ENCODE data around the gene KDM4D.
"Not testable (repeated sequence)": the region's sequence is repeated elsewhere in the genome, so short reads cannot be mapped to it uniquely, and the experiment has no call there.

KDM4D gene

DNA sequence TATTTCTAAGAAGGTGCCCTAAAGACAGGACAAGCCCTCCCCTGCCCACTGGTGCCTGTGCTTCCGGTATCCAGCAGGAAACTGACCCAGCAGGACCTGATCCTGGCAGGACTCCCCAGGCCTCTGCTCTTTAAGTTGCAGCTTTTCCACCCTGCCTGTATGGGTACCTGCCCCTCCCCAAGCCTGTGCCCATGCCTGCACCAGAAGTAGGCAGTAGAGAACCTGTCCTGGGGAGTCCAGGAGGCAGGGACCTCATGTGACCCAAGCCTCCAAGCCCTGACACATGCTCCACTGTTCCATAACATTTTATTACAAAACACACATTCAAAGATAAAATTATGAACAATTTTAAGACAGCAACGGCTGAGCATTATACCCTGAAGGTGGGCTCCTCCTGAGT lies 14.3 kb upstream of the KDM4D start:
- no peak for DNase-seq

DNA sequence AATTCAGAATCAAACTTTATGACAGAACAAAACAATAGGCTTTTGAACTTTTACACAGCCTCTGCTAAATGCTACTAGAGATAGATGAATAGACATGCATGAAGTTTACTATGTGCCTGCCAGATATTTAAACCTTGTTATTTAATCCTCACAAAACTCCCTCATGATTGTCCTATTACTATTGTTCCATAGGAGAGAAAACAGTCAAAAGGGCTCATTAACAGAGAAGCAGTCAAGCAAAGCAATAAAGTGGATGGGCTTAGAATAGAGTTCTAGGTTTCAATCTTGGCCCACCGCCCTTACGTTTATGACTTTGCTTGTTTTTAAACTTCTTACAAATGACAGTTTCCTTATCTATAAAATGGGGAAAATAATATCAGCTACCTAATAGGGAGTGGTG lies 13.0 kb upstream of the KDM4D start:
- no peak for DNase-seq

DNA sequence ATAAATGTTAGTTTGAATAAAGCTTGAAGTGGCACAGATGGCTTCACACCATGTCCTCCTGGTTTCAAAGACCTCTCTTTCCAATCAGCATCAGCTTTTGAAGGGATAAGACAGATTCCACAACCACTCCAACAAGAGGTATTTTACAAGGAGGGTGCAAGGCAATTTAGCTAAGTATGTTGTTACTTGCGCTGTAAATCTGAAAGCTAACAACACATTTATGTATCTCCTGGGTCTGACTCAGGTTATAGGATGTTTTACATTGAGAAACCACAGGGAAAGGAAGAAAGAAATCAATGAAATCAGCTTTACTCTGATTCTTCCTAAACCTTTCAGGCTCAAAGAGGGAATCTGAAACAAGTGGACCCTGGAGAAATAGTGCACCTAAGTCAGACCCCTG lies 12.3 kb upstream of the KDM4D start:
- DNase-seq: no peak

DNA sequence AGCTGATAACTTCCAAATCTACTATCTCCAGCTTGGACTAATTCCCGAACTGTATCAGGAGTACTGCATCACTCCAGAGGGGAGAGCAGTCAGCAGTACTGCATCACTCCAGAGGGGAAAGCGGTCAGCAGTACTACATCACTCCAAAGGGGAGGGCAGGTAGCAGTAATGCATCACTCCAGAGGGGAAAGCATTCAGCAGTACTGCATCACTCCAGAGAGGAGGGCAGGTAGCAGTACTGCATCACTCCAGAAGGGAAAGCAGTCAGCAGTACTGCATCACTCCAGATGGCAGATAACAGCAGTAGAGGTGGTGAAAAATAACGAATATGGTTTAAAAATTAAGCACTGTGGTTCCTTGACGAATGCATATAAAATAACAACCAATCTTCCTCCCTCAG lies 8.6 kb upstream of the KDM4D start:
- DNase-seq: no peak

DNA sequence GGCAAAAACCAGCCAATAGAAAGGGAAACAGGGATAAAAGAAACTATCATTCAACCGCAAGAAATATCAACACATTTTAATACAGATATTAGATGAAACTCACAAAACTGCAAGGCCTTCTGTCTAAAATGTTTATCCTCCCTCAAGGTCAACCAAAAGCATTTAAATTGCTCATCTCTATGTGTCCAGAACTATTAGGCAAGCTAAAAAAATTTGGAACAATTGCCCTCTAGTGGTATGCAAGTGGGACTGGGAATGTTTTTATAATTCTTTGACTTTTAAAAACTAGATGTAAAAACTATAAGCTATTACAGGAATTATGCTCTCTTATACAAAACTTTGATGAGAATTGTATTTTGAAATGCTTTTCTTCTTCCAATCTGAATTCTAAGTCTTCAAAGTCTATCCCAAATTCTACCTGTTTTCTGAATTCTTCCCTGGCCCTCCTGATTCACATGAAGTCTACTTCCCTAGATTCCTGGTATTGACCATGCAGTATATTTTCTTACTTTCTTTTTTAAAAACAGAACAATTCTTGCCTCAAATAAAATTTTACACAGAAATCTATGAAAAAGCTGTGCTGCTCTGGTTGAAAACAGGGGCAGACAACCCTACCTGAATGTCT lies 5.1 kb upstream of the KDM4D start:
- no peak for DNase-seq

DNA sequence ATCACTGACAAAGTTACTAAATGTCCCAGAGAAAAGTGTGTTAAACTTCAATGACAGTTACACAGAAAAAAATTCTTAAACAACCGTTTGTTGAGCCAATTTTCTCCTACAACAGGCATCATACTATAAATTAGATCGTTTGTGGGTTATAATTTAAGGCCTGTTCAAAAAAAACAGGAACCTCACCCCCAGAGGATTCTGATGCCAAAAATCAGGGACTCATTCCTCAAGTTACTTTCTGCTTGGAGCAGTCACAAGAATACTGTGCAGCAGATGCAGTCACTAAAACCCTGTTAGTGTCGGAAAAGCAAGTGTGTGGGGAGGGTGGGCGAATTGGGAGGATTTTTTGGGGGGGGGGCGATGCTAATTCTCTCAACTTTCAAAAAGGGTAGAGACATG lies 810 bp upstream of the KDM4D start:
- DNase-seq: no peak

DNA sequence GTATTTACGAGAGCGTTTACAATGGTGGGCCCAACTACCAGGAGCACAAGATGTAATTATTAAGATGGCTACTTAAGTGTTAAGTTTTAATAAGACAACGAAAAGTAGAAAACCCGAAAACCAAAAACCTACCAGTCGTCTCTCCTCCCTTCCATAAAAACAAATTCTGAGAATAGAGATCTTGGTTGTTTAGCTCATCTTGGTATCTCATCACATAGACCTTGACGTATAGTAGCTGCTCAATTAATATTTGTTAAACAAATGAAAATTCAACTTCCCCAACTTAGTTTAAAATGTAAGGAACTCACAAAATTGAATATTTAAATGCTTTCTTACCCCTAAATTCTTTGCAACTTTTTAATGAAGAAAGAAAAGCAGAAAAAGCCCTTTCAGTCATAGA lies 669 bp downstream of the KDM4D start:
- no peak for DNase-seq

DNA sequence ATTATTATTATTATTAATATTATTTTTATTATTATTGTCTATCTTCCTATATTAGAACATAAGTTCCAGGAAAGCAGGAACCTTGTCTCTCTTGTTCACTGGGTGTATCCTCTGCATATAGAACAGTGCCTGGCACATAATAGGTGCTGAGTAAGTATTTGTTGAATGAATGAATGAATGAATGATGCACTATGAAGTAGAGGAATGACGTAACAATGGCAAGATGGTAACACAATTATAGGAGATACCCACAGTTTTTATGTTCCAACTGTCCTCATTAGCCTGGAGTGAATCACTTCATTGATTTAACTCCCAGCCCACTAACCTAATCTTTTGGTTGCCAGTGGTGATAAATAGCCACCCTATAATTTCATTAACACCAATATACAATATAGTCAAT lies 2.1 kb downstream of the KDM4D start:
- no peak for DNase-seq

DNA sequence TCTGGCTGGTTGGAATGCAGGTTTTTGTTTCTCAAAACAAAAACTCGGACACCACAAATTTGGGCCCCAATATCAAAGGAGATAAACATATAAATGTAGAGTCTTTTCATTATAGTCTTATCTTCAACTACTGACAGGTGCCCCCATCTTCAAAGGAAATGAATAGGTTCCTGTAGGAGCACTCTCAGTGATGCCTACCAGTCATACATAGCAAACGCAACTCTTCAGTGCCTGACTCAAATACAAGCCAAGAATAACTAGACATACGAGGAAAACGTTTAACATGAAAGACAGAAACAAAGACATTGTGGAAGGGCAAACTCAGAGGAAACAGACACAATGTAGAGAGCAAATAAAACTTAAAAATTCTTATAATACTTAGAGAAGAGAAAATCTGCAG lies 13.9 kb downstream of the KDM4D start:
- no peak for DNase-seq

DNA sequence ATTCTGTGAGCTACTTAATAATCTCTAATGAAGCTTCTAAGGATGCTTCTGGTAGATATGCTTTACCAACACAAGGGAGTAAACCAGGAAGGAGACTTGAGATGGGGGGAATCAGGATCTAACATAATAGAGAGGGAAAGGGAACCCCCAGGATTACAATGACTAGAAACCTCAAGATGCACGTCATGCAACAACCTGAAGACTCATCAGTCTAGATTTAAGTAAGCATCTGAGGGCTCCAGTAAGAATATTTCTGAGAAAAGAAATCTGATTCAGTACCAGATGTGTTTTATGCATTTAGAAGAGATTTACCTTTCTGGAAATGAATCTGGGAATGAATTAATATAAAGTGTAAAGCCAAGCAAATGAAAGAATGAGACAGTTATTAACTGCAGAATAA lies 15.2 kb downstream of the KDM4D start:
- DNase-seq: no peak

DNA sequence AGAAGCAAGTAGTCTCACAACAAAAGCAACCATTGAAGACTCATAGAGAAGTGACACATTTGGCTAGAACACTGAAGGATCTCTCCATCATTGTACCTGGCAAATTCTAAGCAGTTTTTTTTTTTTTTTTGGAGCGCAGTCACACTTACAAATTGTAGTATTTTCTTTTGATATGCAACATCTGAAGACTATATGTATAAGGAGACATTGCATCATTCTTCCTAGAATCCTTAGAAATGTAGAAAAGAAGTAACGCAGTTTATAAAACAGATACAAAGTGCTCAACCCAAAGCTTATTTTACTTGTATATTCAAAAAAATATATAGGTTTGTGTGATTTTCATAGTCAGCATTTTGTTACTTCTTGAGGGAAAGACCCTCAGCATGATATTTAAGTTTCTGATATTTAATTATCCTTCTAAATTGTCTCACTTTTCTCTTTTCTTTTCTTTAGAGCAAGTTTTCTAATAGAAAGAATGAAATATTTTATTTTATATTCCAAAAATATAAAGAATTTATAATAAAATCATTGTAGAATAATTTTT lies 20.0 kb downstream of the KDM4D start:
- DNase-seq: no peak

DNA sequence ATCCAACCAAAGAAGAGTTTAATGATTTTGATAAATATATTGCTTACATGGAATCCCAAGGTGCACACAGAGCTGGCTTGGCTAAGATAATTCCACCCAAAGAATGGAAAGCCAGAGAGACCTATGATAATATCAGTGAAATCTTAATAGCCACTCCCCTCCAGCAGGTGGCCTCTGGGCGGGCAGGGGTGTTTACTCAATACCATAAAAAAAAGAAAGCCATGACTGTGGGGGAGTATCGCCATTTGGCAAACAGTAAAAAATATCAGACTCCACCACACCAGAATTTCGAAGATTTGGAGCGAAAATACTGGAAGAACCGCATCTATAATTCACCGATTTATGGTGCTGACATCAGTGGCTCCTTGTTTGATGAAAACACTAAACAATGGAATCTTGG lies 23.9 kb downstream of the KDM4D start:
- no peak for DNase-seq

DNA sequence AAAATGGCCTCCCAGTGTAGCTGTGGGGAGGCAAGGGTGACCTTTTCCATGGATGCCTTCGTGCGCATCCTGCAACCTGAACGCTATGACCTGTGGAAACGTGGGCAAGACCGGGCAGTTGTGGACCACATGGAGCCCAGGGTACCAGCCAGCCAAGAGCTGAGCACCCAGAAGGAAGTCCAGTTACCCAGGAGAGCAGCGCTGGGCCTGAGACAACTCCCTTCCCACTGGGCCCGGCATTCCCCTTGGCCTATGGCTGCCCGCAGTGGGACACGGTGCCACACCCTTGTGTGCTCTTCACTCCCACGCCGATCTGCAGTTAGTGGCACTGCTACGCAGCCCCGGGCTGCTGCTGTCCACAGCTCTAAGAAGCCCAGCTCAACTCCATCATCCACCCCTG lies 24.8 kb downstream of the KDM4D start:
- no peak for DNase-seq

DNA sequence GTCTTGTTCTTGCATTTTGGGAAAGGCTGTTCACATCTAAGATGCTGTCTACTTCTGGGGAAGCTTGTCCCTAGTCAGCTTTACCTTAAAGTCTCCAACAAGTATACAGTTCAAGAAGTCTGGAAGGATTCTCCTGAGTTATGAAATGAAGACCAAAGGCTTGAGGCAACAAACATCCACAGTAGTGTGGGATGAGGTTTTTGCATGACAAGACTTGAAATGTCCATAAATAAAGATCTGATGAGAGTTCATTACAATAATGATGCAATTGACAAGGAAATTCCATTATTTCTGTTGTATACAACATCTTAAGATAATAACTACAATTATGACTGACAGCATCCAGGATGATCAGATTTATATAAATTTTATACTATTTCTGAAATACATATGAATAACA lies 30.2 kb downstream of the KDM4D start:
- no peak for DNase-seq

DNA sequence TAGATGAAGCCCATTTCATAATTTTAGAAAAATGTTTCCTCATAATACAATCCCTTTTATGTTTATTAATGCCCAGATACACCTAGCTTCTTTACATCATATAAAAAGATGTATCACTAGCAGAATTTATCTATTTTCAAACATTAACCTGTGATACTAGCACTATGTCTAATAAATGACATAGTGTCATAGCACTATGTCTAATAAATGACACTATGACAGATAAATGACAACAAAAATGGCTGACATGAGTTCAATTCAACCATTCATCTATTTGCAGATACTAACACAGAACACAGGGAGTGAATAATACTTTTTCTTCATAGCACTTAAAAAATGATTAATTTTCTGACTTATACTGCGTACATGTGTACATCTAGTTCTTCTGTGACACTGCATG lies 32.1 kb downstream of the KDM4D start:
- no peak for DNase-seq

DNA sequence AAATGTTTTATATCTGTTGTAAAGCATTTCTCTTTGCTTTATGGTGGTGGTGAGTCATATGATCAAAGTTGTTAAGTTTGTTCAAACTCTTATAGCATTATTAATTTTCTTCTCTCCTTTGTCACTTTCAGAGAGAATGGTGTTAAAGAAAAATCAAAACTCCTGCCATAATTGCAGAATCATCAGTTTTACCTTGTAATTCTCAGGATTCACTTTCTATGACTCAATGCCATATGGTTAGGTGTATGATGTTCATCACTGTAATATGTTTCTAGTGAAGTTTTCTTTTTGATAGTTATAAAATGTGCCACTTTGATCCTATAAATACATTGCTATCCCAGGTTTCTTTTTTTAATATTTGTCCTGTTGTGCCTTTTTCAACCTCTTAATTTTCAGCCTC lies 37.9 kb downstream of the KDM4D start:
- DNase-seq: no peak

DNA sequence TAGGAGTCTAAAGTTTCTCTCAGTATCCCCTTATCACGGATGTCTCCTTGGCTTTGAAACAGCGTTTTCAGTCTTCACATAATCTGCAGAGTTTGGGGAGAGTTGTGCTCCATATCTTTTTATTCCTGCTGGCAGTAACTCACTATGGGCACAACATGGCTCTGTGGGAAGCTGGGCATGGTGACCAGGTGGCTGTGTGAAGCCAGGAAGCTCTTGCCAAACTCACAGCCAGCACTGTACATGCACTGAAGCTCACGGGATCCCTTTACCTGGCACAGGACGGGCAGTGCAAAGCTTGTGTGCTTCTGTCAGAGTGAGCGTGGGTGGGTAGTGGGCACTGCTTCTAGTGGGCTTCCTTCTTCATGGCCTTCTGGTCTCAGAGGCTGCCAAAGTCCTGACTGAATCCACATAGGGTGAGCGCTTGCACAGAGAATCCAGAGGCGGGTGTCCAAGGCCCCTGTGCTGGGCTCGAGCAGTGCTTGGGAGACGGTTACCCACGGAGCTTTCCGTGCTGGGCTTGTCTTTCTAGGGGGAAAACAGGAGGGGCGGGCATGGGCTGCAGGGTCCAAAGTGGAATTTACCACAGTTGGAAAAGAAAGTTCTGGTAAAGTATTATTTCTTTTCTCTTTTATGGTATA lies 40.8 kb downstream of the KDM4D start:
- no peak for DNase-seq

DNA sequence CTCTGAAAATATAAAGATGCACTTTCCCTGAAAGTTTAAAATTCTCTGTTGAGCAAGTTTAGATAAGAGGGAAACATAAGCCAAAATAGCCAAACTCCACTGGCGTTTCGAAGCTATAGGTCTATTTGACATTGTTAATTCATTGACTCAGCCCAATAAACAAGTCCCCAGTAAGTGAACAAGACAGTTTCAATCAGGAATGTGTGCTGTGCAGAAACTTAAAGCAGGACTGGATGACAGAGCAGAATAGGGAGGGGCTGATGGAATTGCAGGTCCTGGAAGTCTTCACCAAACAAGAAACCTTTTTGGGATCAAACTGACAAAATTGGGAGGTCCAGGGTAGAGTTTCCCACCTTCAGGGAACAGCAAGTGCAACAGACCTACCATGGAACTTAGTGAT lies 42.6 kb downstream of the KDM4D start:
- DNase-seq: no peak

DNA sequence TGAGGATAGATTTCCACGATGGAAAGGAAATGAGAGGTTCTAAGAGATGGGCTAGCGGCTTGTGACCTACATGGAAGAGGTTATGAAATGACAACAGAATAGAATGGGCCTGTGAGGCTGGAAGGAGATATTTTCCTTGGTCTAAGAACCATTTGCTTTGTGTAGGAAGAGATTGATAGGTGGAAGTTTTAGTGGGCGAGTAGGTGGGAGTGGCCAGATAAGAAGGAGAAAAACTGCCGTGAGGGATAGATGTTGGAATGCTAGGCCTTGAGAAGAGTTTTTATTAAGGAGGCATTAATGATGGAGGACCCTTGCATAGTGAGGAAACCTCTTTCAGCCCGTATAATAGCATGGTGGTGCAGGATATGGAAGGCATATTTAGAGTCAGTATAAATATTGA lies 48.0 kb downstream of the KDM4D start:
- not testable (repeated sequence) for DNase-seq

DNA sequence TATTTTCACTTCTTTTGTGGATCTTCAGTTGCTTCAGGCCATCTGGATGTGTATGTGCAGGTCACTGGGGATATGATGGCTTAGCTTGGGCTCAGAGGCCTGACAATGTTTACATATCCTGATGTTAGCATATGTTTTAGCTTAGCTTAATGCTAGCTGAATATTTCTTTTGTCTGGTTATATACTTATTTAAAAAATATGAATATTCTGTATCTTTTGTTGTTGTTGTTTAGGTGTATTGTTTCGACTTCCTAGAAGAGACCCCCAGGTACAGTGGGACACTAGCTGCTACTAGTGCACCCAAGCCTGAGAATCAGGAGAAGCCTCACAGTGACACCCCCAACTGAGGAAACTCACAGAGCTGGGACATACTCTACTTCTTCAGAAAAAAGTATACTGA lies 51.4 kb downstream of the KDM4D start, which contains the start of gene KDM4E:
Gene KDM4E, plus strand, starts transcription at position 301 of the 400 bp plus-strand sequence. CDS start 300 bp downstream, outside the sequence.
- DNase-seq: no peak

DNA sequence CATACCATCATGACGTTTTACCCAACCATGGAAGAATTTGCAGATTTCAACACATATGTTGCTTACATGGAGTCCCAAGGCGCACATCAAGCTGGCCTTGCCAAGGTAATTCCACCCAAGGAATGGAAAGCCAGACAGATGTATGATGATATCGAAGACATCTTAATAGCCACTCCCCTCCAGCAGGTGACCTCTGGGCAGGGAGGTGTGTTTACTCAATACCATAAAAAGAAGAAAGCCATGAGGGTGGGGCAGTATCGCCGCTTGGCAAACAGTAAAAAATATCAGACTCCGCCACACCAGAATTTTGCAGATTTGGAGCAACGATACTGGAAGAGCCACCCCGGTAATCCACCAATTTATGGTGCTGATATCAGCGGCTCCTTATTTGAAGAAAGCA lies 52.1 kb downstream of the KDM4D start:
- not testable (repeated sequence) for DNase-seq

DNA sequence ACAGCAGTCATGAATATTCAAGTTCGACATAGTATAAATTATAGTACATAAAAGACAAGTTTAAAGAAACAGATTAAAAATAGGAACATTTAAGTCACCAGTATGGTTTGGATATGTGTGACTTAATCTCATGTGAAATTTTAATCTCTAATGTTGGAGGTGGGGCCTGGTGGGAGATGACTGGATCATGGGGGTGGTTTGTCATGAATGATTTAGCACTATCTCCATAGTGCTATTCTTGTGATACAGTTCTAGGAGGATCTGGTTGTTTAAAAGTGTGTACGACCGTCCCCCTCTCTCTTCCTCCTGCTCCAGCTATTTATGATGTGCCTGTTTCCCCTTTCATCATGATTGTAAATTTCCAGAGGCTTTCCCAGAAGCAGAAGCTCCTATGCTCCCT lies 54.8 kb downstream of the KDM4D start:
- DNase-seq: no peak

DNA sequence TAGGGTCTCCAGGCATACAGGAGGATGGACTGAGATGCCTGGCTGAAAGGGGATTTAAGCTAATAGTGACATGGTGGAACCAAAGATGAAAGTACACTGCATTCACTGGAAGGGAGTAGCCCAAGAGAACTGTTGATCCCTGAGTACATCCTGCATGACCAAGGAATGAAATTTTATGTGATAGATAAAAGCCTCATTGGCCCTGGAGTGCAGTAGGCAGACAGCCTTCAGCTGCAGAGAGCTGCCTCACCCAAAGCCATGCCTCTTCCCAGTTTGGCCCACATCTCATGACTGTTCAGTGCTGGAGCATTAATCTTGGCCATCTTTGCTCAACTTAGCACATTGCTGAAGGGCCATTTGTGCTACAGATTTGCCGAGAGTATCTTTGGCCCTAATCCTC lies 59.5 kb downstream of the KDM4D start:
- no peak for DNase-seq

DNA sequence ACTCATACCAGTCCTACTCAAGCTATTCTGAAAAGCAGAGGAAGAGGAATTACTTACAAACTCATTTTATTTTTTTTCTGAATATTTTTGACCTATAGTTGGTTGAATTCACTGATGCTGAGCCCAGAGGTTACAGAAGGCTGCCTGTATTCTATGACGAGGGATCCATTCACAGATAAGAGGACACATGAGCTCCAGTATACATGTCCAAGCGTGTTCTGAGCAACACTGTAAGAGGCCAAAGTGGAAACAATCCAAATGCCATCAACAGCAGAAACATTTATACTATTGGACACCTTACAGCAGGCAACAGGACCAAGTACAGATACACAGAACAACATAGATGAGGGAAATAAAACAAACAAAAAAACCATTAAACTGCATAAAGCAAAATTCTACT lies 61.8 kb downstream of the KDM4D start:
- DNase-seq: no peak
